Hair follicle dermal papilla cell (primary cell): ENCODE measurements around the gene CSH2. TPM values are rescaled to one million over a fixed set of nuclear protein-coding genes. Genes with fewer than 3 reads are reported as not detected.

ENCODE experiments used
- small RNA-seq: library from RNA; depleted of rRNA; stranded (forward); fragments of <200 nt; gene quantifications from one replicate; pipeline ENCODE3, GENCODE V24; 2012
- total RNA-seq: library from RNA; depleted of rRNA; stranded (reverse); fragments of >200 nt; gene quantifications from 2 replicates; pipeline ENCODE4 v1.2.3, GENCODE V29; 2012

The CSH2 gene
- not detected in 2 replicates for total RNA-seq

DNA sequence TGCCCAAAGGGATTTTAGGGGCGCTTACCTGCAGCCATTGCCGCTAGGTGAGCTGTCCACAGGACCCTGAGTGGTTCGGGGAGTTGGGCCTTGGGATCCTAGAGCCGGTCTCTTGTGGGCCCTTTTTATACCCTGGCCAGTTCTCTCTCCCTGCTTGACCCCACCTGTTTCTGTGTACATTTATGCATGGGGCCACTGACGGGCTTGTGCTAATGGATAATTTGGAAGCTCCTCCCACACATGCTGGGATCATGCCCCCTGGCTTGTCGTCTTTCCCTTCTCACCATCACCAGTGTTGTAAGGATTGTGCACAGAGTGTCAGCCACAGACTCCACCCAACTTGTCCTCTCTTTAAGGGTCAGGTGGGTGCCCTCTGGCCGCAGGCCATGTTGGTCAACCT, at the start of gene CSH2:
TSS of gene CSH2 (minus strand) at position 101 of the 400 bp plus-strand sequence. CDS start at position 38, 63 bp downstream.

DNA sequence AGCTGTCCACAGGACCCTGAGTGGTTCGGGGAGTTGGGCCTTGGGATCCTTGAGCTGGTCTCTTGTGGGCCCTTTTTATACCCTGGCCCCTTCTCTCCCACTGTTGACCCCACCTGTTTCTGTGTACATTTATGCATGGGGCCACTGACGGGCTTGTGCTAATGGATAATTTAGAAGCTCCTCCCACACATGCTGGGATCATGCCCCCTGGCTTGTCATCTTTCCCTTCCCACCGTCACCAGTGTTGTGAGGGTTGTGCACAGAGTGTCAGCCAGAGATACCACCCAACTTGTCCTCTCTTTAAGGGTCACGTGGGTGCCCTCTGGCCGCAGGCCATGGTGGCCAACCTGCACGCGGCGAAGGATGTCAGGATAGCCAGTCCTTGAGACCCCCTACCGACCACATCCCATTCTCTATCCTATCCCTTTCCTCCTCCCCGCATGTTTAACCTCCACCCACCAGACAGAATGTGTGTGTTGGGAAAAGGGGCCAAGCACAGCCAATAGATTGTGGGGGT, 45.4 kb upstream of the CSH2 start, which contains the start of gene GH1:
TSS of gene GH1 (minus strand) at position 51 of the 517 bp plus-strand sequence. CDS start 63 bp downstream, outside the sequence.

DNA sequence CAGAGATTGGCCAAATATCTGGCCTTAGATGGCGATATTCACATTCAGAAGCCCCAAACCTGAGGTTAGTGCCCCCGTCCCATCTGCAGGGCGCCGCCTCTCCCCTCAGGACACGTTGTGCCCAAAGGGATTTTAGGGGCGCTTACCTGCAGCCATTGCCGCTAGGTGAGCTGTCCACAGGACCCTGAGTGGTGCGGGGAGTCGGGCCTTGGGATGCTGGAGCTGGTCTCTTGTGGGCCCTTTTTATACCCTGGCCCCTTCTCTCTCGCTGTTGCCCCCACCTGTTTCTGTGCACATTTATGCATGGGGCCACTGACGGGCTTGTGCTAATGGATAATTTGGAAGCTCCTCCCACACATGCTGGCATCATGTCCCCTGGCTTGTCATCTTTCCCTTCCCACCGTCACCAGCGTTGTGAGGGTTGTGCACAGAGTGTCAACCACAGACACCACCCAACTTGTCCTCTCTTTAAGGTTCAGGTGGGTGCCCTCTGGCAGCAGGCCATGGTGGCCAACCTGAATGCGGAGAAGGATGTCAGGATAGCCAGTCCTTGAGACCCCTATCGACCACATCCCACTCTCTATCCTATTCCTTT, 37.7 kb upstream of the CSH2 start, which contains the start of gene CSHL1:
TSS of gene CSHL1 (minus strand) at position 218 of the 595 bp plus-strand sequence. CDS start at position 156, 62 bp downstream.

DNA sequence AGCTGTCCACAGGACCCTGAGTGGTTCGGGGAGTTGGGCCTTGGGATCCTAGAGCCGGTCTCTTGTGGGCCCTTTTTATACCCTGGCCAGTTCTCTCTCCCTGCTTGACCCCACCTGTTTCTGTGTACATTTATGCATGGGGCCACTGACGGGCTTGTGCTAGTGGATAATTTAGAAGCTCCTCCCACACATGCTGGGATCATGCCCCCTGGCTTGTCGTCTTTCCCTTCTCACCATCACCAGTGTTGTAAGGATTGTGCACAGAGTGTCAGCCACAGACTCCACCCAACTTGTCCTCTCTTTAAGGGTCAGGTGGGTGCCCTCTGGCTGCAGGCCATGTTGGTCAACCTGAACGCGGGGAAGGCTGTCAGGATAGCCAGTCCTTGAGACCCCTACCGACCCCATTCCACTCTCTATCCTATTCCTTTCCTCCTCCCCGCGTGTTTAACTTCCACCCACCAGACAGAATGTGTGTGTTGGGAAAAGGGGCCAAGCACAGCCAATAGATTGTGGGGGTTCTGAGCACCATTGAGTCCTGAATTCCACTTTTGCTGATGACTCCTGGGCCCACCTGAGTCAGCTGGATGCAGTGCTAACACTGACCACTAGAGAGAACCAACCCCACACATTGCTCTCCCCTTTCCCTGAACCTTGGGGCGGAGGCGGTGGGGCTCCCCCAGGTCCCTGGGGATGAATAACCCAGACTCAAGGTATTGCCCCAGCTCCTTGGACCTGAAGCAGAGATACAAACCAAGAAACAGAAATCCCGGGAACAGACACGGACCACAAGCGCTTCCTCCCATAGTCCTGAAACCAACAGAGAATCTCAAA, 23.3 kb upstream of the CSH2 start, which contains the start of gene CSH1:
TSS of gene CSH1 (minus strand) at position 51 of the 831 bp plus-strand sequence. CDS start 63 bp downstream, outside the sequence.

DNA sequence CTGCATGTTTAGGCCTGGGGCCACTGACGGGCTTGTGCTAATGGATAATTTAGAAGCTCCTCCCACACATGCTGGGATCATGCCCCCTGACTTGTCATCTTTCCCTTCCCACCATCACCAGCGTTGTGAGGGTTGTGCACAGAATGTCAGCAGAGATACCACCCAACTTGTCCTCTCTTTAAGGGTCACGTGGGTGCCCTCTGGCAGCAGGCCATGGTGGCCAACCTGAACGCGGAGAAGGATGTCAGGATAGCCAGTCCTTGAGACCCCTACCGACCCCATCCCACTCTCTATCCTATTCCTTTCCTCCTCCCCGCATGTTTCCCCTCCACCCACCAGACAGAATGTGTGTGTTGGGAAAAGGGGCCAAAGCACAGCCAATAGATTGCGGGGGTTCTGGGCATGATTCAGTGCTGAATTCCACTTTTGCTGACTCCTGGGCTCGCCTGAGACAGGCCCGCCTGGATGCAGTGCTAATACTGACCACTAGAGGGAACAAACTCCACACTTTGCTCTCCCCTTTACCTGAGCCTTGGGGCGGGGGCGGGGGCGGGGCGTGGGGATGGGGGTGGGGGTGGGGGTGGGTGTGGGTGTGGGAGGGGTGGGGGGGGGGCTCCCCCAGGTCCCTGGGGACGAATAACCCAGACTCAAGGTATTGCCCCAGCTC, 8.6 kb upstream of the CSH2 start, which contains the start of gene GH2:
TSS of gene GH2 (minus strand) at position 10 of the 667 bp plus-strand sequence. CDS start 143 bp downstream, outside the sequence.

DNA sequence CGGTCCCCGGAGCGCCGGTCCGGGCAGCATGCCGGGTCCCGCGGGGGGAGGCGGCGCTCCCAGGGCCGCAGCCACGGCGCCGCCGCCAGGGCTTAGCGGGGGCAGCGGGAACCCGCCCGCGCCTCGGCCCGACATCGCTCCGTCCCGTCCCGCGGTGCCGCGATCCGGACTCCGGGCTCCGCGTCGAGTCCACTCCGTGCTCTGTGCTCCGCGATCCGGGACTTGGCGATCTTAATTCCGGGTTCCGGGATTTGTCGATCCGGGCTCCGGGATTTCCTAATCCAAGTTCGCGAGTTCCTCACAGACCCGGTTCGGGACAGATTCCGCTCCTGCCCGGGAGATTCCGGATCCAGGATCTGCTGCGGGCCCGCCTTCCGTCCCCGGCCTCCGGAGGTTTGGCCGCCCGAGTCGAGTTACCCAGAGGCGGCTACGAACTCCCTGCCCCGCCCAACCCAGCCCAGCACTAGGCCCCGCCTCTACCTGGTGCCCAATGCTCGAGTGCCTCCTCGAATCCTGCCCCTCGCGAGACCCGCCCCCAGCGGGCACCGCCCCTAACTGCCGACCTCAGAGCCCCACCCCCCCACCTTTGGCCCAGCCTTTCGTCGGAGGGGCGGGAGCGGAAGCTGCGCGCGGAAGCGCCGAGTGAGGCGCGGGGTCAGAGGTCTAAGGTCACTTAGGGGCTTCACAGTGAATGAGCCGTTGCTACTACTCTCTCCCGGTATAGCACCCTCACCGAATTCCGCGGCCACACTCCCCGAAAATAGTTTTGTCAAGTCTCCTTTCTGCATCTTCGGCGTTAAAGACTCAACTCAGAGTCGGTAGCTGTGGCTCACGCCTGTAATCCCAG, 30.7 kb downstream of the CSH2 start, which contains the start of gene SMARCD2:
TSS of gene SMARCD2 (minus strand) at position 146 of the 847 bp plus-strand sequence. CDS start at position 135, 11 bp downstream.

DNA sequence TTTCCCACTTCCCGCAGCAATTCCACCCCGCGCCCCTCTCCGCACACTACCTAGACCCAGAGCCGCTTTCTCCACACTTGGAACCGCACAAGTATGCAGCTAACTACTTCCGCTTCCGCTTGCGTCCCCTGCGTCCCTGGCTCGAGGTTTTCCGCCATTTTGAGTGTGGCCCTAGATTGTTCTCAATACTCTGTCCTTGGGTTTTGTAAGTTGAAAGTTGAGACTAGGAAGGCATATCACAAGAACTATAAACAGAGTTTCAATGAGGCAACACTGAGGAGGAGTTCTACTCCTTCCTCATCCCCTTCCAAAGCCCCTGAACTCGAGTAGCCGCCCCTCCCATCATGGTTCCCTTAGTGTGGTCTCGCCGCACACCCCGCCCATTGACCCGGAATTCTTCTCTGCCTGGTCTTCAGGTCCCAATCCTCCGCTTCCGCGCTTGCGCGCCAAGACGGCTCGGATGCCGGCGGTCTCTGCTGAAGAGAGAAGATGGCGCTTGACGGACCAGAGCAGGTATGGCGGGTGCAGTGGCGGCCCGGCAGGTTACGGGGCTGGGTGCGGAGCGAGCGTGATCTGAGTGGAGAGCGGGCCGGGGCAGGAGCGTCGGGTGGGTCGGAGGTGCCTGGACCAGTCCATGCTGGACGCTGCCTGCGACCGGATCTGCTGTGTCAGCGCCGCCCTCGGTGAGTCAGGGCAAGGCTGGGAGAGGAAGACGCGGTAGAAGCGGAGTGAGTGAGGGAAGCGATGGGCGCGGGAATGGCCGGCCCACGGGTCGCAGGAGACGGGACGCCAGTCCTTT, 46.3 kb downstream of the CSH2 start, which contains the start of the genes FTSJ3 and PSMC5:
TSS of gene FTSJ3 (minus strand) at position 662 of the 799 bp plus-strand sequence. CDS start 761 bp downstream, outside the sequence.
TSS of gene PSMC5 (plus strand) at position 430 of the 799 bp plus-strand sequence. CDS start at position 490, 60 bp downstream.

Small RNA genes lying within 50 kb of the gene (small RNA-seq; reads per million reads assigned to genes)
- not detected for gene AC040958.1
- gene AC127029.1: not detected
- gene GH1: not detected

Other genes starting within 250 kb of the CSH2 start
- 6.8 and 10.5 TPM in 2 replicates for gene LIMD2, start 173.6 kb downstream of the CSH2 start, total RNA-seq
- 23.9 and 29.4 TPM in 2 replicates for gene STRADA, start 131.9 kb downstream of the CSH2 start, total RNA-seq
- 47.6 and 51.0 TPM in 2 replicates for gene CCDC47, start 100.1 kb downstream of the CSH2 start, total RNA-seq
- gene DDX42, start 99.5 kb downstream of the CSH2 start, total RNA-seq: 66.4 and 72.7 TPM in 2 replicates
- gene PSMC5, start 46.2 kb downstream of the CSH2 start, total RNA-seq: 30.3 and 36.3 TPM in 2 replicates
- gene FTSJ3, start 46.0 kb downstream of the CSH2 start, total RNA-seq: 29.5 and 44.5 TPM in 2 replicates
- gene SMARCD2, start 31.0 kb downstream of the CSH2 start, total RNA-seq: 92.8 and 99.9 TPM in 2 replicates
- gene GH2, start 8.3 kb upstream of the CSH2 start, total RNA-seq: not detected in 2 replicates
- not detected in 2 replicates for gene CSH1, start 22.9 kb upstream of the CSH2 start, total RNA-seq
- not detected in 2 replicates for gene CSHL1, start 37.6 kb upstream of the CSH2 start, total RNA-seq
- not detected in 2 replicates for gene GH1, start 45.2 kb upstream of the CSH2 start, total RNA-seq
- 0.16 and 0.24 TPM in 2 replicates for gene CD79B, start 58.7 kb upstream of the CSH2 start, total RNA-seq
- under 0.01 TPM in 1 of 2 replicates, not detected in the other for gene SCN4A, start 99.2 kb upstream of the CSH2 start, total RNA-seq
- gene PRR29, start 124.7 kb upstream of the CSH2 start, total RNA-seq: under 0.01 TPM in 1 of 2 replicates, not detected in the other
- gene ICAM2, start 147.0 kb upstream of the CSH2 start, total RNA-seq: 0.73 and 1.5 TPM in 2 replicates